OCI-LY1 (cell line): ENCODE results near the gene TDRD10.

ENCODE experiments used
- EZH2 ChIP-seq: fragments of 200-600 bp; sonication (generic), shearing (Covaris generic); IDR thresholded peaks from 2 replicates; pipeline ENCODE4 v1.8.0; 2017; ENCODE audit warnings: borderline replicate concordance, mixed run types, mild to moderate bottlenecking, antibody characterized with exemption, low read length, moderate library complexity, mixed read lengths
- TF ChIP-seq, protein P1 (sequence below): fragments of 200-600 bp; sonication (generic), shearing (Covaris generic); IDR thresholded peaks from 2 replicates; pipeline ENCODE4 v1.5.1; 2017; ENCODE audit warnings: mild to moderate bottlenecking, antibody characterized with exemption, low read length, moderate library complexity, mixed read lengths

DNA sequence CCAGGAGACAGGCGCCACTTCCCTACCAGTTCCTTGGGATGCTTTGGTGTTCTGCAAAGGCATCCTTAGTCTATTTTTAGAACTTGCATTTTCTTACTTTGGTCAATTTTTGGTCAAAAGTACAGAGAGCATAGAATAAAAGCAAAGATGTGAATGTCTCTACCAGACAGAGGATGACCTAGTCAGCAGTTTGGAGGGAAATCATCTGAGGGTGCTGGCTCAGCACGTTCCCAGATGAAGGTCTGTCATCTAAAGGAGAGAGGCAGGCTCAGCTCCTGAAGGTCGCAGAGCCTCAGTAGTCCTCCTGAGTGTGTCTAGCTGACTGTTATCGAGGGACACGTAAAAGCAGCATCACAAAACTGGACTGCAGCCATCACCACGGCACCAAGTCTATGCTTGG, 80.9 kb downstream of the TDRD10 start:
- TF ChIP-seq, protein P1, sequence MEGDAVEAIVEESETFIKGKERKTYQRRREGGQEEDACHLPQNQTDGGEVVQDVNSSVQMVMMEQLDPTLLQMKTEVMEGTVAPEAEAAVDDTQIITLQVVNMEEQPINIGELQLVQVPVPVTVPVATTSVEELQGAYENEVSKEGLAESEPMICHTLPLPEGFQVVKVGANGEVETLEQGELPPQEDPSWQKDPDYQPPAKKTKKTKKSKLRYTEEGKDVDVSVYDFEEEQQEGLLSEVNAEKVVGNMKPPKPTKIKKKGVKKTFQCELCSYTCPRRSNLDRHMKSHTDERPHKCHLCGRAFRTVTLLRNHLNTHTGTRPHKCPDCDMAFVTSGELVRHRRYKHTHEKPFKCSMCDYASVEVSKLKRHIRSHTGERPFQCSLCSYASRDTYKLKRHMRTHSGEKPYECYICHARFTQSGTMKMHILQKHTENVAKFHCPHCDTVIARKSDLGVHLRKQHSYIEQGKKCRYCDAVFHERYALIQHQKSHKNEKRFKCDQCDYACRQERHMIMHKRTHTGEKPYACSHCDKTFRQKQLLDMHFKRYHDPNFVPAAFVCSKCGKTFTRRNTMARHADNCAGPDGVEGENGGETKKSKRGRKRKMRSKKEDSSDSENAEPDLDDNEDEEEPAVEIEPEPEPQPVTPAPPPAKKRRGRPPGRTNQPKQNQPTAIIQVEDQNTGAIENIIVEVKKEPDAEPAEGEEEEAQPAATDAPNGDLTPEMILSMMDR: no peak
- TF ChIP-seq EZH2: no peak
